ENCODE data around the gene TGFBR2. TPM values are rescaled to one million over a fixed set of nuclear protein-coding genes. Genes with fewer than 3 reads are reported as not detected.

Gene TGFBR2
- total and polyA plus RNA-seq, 10 of the 15 experiments (the other 5 are each of a cell fraction or from before 2014, with no cell fraction given), result 0.02 to 0.98 (median 0.18) TPM; not detected in 1

- TF ChIP-seq HSF1 (IDR thresholded peaks at IDR 0.05; ENCODE audit: low read depth, low read length), result peak; percentile 89
- no peak for TF ChIP-seq SKIL (IDR thresholded peaks at IDR 0.05; ENCODE audit: low read depth, poor library complexity, severe bottlenecking)
- intact Hi-C loops (cut with micrococcal nuclease; ENCODE audit: unreplicated experiment) (no loop called here), in situ Hi-C loops (cut with MboI) (no loop called here)
- no peaks in the 10 kb centered on the region for H3K27me3 ChIP-seq (replicated peaks in 1 of 2; ENCODE audit: control insufficient read depth in 2 of 2, insufficient read depth in 2 of 2, low read length in 1 of 2)
- no peak overlapping the region for H3K4me3 ChIP-seq
- no peak overlapping the region for H3K4me2 ChIP-seq (ENCODE audit: control insufficient read depth, insufficient read depth)
- no peak overlapping the region for H2AFZ ChIP-seq (ENCODE audit: control insufficient read depth, low read depth, low read length)
- RAD21 ChIA-PET (ENCODE audit: unreplicated experiment), result no interaction called here
- WGBS (ENCODE audit: insufficient coverage, insufficient replicate concordance, low lambda C conversion rate, missing lambda C conversion rate), result 0% methylated on average over 1 of the region's 1 CpG
- no peak for ATAC-seq
- H3K4me1 ChIP-seq (ENCODE audit: control insufficient read depth, insufficient read depth, low read length), result no peaks in the 10 kb centered on the region
- CTCF ChIA-PET, result no interaction called here
- no peaks in the 10 kb centered on the region for H4K20me1 ChIP-seq (ENCODE audit: control insufficient read depth, insufficient read depth)
- H3K27ac ChIP-seq (ENCODE audit: control insufficient read depth, insufficient read depth), result no peak overlapping the region
- H3K79me2 ChIP-seq (ENCODE audit: control insufficient read depth, insufficient read depth, low read length), result no peaks in the 10 kb centered on the region
- DNase-seq (ENCODE audit: low read depth, low spot score), result no peak
- BruUV-seq (replicated peaks), result no TSS peak
- no peaks in the 10 kb centered on the region for H3K36me3 ChIP-seq (ENCODE audit: control insufficient read depth in 2 of 2, insufficient read depth in 2 of 2, low read length in 1 of 2)
- SMC1A ChIA-PET (ENCODE audit: uncharacterized antibody, unreplicated experiment), result interaction anchor here (0.9 kb wide), 1 partner anchor 10 kb away, joined by 3 read pairs; no protein-coding TSS in a partner anchor
- POLR2A ChIA-PET, result interaction anchor here (0.5 kb wide), 1 partner anchor 1248 kb away, joined by 3 read pairs; no protein-coding TSS in a partner anchor
- FAIRE-seq, result no peak
- no peak overlapping the region for H3K9ac ChIP-seq (ENCODE audit: control insufficient read depth, insufficient read depth, low read length)
- no peaks in the 10 kb centered on the region for H3K9me3 ChIP-seq (replicated peaks; ENCODE audit: control insufficient read depth, insufficient read depth, low read length)
Observed at GRCh38 chr3:30667280-30667651, 60.9 kb downstream of the TGFBR2 start.

- no TSS peak for BruUV-seq (replicated peaks)
- H3K9me3 ChIP-seq (replicated peaks; ENCODE audit: control insufficient read depth, insufficient read depth, low read length), result no peaks in the 10 kb centered on the region
- 76% methylated on average over 5 of the region's 5 CpGs for WGBS (ENCODE audit: insufficient coverage, insufficient replicate concordance, low lambda C conversion rate, missing lambda C conversion rate)
- no peak for DNase-seq (ENCODE audit: low read depth, low spot score)
- H3K27ac ChIP-seq (ENCODE audit: control insufficient read depth, insufficient read depth), result no peak overlapping the region
- H3K9ac ChIP-seq (ENCODE audit: control insufficient read depth, insufficient read depth, low read length), result no peak overlapping the region
- no peak for ATAC-seq
- SMC1A ChIA-PET (ENCODE audit: uncharacterized antibody, unreplicated experiment), result no interaction called here
- POLR2A ChIA-PET, result interaction anchor here (0.6 kb wide), 1 partner anchor 90 kb away, joined by 3 read pairs; no protein-coding TSS in a partner anchor
- no peaks in the 10 kb centered on the region for H3K36me3 ChIP-seq (ENCODE audit: control insufficient read depth in 2 of 2, insufficient read depth in 2 of 2, low read length in 1 of 2)
- H3K4me2 ChIP-seq (ENCODE audit: control insufficient read depth, insufficient read depth), result no peak overlapping the region
- H3K79me2 ChIP-seq (ENCODE audit: control insufficient read depth, insufficient read depth, low read length), result no peaks in the 10 kb centered on the region
- no peak for TF ChIP-seq ZNF274 (IDR thresholded peaks at IDR 0.05; ENCODE audit: insufficient read depth, insufficient read length)
- TF ChIP-seq NR2F1 (conservative IDR thresholded peaks at IDR 0.05), result no peak
- TF ChIP-seq TARDBP (IDR thresholded peaks at IDR 0.05; ENCODE audit: borderline replicate concordance), result no peak
- no peak for TF ChIP-seq SMARCA5 (IDR thresholded peaks at IDR 0.05)
- no peak for TF ChIP-seq MYB (IDR thresholded peaks at IDR 0.05; ENCODE audit: borderline replicate concordance, low read depth, low read length)
- no peak for TF ChIP-seq NKRF (conservative IDR thresholded peaks at IDR 0.05)
- no peak for TF ChIP-seq SKIL (IDR thresholded peaks at IDR 0.05; ENCODE audit: low read depth, poor library complexity, severe bottlenecking)
- TF ChIP-seq PML (IDR thresholded peaks at IDR 0.05; ENCODE audit: low read length), result no peak
- no peak for TF ChIP-seq NBN (IDR thresholded peaks at IDR 0.05)
- no peak overlapping the region for H2AFZ ChIP-seq (ENCODE audit: control insufficient read depth, low read depth, low read length)
- CTCF ChIA-PET, result no interaction called here
- intact Hi-C loops (cut with micrococcal nuclease; ENCODE audit: unreplicated experiment), result no loop called here
- in situ Hi-C loops (cut with MboI), result no loop called here
- H3K4me3 ChIP-seq, result no peak overlapping the region
- H4K20me1 ChIP-seq (ENCODE audit: control insufficient read depth, insufficient read depth), result no peaks in the 10 kb centered on the region
- no peak for FAIRE-seq
- no peaks in the 10 kb centered on the region for H3K4me1 ChIP-seq (ENCODE audit: control insufficient read depth, insufficient read depth, low read length)
- H3K27me3 ChIP-seq (replicated peaks in 1 of 2; ENCODE audit: control insufficient read depth in 2 of 2, insufficient read depth in 2 of 2, low read length in 1 of 2), result no peaks in the 10 kb centered on the region
- RAD21 ChIA-PET (ENCODE audit: unreplicated experiment), result no interaction called here
Observed at GRCh38 chr3:30668051-30668609, 61.7 kb downstream of the TGFBR2 start.
